Jurkat, Clone E6-1 (cell line): ENCODE data around the gene FOXO3.

Experiments used
- DNase-seq: peaks from one replicate; pipeline ENCODE4 v3.0.0-alpha.2; 2011; ENCODE audit warnings: low read depth, low spot score
- H3K4me3 ChIP-seq: 2 replicates; pipeline ENCODE4 v1.5.1; 2011; ENCODE audit warnings: mild to moderate bottlenecking, low read length, control low read depth, moderate library complexity

FOXO3 gene

DNA sequence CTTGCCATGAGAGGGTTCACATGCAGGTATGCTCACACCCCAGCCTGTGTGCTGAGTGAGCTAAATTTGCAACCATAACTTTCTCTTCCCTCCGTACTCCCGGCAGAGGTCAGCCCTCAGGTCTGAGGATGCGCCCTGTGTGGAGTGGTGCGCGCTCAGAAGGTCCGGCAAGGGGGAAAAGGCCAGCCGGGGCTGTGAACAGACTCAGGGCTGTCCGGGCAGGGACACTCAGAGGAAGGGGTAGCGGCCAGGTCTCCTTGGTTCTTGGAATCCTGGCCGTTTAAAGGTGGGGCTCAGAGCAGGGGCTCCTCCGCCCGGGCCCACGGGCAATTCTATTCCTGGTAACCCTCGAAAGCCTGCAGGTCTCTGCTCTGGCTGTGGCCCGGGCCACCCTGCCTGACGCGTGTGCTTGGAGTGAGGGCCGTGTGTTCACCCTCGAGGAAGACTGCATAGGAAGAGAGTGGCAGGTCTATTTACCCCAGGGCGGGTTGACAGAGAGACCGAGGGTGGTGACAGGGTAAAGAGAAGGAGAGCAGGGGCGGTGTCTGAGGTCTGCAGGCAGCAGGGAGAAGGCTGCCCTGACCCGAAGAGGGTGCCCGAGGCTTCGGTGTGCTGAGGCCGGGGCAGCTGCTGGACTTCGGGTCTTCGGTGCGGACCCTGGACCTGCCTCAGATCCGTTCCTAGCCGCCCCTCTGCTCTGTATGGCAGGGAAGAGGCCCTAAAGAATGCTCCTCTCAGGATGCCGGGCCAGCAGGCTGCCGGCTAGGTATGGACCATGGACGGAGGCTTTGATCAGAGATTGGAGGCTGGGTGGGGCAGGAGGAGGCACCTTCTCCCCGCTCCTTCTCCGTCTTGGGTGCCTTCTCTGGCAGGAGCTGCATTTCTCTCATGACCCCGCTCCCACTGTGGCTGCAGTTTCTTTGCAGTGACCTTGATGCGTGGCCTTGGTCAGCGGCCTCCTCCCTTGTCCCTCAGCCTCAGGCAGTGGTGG lies 156.4 kb downstream of the FOXO3 start:
- H3K4me3 ChIP-seq: no peak overlapping the region
- DNase-seq: no peak

DNA sequence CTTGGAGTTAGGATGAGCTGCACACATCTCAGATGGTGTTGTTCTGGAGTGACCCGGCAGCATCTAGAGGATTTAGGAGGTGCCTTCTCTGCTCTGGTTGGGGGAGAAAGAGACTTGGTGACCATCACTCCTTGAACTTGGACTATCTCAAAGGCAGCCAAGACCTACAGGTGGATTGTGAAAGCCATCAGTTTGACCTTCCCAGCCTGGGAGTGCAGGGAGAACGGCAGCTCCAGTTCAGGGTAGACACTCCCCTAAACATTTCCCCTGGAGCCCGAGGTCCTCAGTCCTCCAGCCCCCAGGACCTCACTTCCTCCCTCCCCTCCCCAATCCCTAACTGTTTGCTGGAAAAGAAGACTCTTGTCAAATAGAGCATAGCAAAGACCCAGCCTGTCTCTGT lies 158.8 kb downstream of the FOXO3 start:
- H3K4me3 ChIP-seq: no peak overlapping the region
- DNase-seq: no peak

DNA sequence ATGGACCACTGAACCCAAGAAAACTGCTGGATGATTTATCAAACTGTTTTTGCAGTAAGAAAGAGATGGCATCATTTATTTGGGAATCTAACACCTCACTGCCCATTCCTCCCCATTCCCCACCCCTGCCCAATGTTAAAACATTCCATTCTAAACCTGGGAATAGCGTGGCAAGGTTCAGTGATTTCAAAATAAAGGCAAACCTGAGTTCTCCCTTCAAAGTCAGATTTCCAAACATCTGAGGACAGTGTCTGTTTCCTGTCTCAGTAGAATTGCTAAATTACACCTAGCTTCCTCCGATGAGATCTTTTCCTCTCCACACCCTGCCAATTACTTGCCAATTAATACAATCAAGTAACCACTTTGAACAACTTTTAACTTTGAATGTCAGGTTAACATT lies 160.1 kb downstream of the FOXO3 start:
- H3K4me3 ChIP-seq: no peak overlapping the region
- DNase-seq: no peak

- no peak overlapping the region for H3K4me3 ChIP-seq
- no peak for DNase-seq
Measured at GRCh38 chr6:108721286-108721685, 160.6 kb downstream of the FOXO3 start.

DNA sequence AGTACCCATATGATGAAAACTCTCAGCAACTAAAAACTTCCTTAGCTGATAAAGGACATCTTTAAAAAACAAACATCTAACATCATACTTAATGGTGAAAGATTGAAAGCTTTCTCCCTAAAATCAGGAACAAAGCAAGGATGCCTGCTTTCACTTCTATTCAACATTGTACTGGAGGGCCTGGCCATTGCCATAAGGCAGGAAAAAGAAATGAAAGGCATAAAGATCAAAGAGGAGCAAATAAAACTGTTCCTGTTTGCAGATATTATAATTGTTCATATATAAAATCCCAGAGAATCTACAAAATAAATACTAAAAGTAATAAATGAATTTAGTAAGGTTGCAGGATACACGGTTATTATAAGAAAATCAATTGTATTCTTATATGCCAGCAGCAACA lies 162.9 kb downstream of the FOXO3 start:
- no peak overlapping the region for H3K4me3 ChIP-seq
- no peak for DNase-seq

DNA sequence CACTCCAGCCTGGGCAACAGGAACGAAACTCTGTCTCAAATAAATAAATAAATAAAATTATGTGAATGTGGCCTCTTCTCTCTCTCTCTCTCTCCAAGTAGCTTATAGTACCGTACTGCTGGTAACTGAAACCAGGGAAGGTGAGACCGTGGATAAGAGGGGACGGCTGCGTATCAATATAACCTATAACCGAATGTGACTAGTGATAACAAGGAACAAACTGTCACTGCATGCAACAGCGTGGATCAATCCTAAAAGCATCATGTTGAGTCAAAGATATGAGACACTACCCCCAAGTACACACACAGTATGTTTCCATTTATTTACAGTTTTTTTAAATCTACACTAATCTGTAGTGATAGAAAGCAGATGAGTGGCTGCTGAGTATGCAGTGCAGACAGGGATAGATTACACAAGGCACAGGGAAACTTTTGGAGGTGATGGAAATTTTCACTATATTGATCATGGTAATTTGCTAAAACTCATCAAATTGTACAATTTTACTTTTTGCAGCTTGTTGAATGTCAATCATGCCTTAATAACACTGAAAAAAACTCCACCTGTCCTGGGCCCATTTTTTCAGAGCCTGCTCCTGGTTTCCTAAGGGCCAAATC lies 166.1 kb downstream of the FOXO3 start:
- H3K4me3 ChIP-seq: no peak overlapping the region
- no peak for DNase-seq

- DNase-seq: no peak
Measured at GRCh38 chr6:108727966-108728730, 167.4 kb downstream of the FOXO3 start.

DNA sequence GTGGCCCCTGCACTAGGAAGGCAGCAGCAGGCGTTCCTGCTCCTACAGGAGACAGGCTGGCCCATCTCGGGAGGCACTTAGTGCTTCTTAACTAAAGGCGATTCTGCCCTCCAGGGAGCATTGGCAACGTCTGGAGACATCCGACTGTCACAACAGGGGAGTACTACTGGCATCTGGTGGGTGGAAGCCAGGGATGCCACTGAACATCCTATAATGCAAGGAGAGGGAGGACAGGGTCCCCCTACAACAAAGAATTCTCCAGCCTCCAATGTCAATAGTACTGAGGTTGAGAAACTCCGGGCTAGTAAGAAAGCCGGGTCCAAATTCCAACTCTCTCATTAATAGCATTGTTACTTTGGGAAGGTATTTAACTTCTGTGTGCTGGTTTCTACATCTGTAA lies 168.1 kb downstream of the FOXO3 start:
- no peak overlapping the region for H3K4me3 ChIP-seq
- DNase-seq: no peak

More at GRCh38 chr6:108727966-108728730, 167.4 kb downstream of the FOXO3 start:
- no peak overlapping the region for H3K4me3 ChIP-seq

DNA sequence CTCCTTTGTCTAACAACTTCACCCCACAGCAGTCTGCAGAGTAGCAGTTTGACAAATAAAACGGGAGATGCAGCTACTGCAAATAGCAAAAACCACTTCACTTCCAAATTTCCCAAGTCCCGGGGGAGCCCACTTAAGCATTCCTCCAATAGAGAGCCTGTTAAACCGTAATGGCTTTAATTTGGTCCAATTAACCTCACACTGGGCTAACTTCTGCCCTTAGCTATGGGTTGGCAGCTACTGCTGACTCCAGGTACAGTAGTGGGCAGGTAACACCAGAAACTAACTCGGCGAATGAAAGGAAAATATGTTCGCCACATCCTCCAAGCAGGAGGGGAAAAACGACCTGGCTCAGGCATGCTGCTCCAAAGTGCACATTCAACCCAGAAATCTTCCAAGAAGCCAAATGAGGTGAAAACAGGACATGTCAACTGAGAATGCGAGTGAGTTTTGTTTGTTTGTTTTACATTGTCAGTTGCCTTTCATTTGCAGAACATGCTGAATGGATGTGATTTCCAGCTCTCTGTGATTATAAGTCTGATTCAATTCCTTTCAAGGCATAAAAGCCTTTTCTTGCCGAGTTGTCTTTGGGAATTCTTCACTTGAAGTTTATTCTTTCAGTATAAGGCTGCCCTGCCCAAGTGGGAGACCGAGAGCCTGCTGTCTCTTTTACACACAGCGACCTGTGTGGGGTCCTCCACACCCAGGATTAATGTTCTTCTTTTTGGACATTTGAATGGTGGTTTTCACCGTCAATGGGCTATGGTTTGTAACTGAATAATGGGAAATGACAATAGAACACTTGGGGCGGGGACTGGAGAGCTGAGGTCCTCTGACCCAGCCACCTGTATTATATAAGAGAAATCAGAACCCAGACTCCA lies 170.2 kb downstream of the FOXO3 start:
- no peak for DNase-seq

DNA sequence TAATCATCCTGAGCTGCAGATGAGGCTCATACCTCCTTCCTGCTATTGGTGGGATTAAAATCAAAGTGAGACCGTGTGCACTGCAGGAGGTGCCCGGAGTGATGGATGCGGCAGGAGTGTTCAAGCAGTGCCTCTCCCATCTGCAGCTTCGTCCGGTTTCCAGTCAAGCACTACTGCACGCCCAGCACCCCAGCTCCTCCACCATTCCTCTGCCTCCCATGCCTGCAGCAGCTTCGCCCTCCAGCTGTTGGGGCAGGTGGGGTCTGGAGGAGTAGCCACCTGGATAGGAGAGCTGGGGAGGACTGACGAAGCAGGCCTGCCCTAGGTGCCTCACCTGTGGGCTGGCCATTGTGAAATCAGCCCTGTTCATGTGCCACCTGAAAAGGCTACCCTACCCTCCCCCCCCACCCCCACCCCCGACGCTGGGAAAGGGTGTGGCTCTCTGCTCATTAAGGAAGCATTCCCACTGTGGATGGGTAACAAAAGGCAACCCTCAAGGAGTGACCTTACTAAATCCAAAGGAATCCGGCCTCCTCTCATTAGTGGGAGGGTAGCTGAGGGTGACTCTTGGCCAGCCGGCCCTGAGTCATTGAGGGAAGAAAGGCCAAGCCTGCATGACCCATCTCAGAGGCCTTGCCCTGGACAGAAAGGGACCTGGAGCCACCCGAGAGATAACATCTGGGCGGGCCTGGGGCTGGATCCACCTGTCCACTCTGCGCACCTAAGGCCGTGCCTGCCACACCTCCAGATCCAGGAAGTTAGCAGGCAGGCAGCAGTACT lies 171.6 kb downstream of the FOXO3 start:
- no peak for DNase-seq
- no peak overlapping the region for H3K4me3 ChIP-seq

More for the DNA sequence above, 170.2 kb downstream of the FOXO3 start:
- H3K4me3 ChIP-seq: no peak overlapping the region

DNA sequence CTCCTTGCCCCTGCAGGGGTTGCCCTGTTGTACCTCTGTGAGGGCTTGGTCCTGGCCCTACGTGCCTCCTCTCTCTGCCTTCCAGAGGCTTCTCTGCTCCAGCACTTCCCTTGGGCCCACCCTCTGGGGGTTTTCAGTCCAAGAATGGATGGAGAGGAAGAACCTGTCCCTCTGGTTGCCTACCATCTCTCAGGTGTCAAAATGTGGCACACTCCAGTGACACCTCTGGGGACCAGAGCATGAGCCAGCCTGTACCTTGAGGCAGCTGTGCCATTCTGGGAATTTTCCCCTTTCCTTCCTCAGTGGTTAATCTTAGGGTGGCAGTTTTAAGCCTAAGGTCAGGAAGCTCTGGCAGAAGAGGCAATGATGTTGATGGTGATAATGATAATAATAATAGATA lies 172.3 kb downstream of the FOXO3 start:
- no peak overlapping the region for H3K4me3 ChIP-seq
- no peak for DNase-seq

DNA sequence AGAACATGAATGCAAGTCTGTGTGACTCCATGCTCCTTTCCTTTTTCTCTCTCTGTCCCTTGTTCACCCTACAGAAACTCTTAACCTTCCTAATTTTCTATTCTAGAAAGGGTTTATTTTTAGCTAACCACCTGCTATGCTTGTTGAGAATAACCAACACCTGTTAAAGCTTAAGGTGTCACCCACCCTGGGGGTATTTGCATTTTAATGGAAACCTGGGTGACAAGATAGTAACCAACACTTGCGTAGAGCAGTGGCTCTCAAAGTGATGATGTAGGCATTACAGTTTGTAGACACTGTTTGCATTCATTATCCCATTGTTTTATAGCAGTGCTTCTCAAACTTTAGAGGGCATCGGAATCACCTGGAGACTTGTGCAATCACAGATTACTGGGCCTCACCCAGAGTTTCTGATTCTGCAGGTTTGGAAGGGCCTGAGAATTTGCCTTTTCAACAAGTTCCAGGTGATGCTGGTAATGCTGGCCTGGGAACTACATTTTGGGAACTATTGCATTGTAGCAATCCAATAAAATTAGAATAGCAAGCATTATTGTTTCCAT lies 173.1 kb downstream of the FOXO3 start:
- no peak overlapping the region for H3K4me3 ChIP-seq
- DNase-seq: no peak
